A549 (cell line): ENCODE data around the gene TTN.

Source experiments
- CHD2 ChIP-seq: fragments of 150-350 bp; IDR thresholded peaks from 2 replicates; pipeline ENCODE4 v1.6.1; 2014; ENCODE audit warnings: low read length; ENCODE audit not compliant: partially characterized antibody
- JUN ChIP-seq, 2 experiments: fragments of >200 bp; sonication (Bioruptor Twin); formaldehyde crosslinking; IDR thresholded peaks; 2 replicates in 1 of 2; 3 replicates in 1 of 2; pipeline ENCODE4 v1.6.1; 2016 to 2017
- JUNB ChIP-seq: fragments of >200 bp; sonication (Bioruptor Twin); formaldehyde crosslinking; IDR thresholded peaks from 2 replicates; pipeline ENCODE4 v1.6.1; 2016
- KDM1A ChIP-seq: fragments of 200-600 bp; sonication (generic); IDR thresholded peaks from 2 replicates; pipeline ENCODE4 v1.6.1; 2016; ENCODE audit warnings: low read depth, mild to moderate bottlenecking
- POLR2A ChIP-seq: IDR thresholded peaks from 2 replicates; pipeline ENCODE4 v1.6.1; 2012; ENCODE audit warnings: mild to moderate bottlenecking, low read length
- RCOR1 ChIP-seq: fragments of 150-350 bp; IDR thresholded peaks from 2 replicates; pipeline ENCODE4 v1.6.1; 2014; ENCODE audit warnings: antibody characterized with exemption, low read length, low read depth
- SMC3 ChIP-seq: fragments of >200 bp; sonication (Bioruptor Twin); formaldehyde crosslinking; IDR thresholded peaks from 3 replicates; pipeline ENCODE4 v1.6.1; 2018; ENCODE audit warnings: inconsistent platforms
- ZFP36 ChIP-seq: fragments of 450-650 bp; IDR thresholded peaks from 2 replicates; pipeline ENCODE4 v1.6.1; 2014; ENCODE audit warnings: borderline replicate concordance; ENCODE audit not compliant: partially characterized antibody
- TF ChIP-seq, protein P1 (sequence below): fragments of >200 bp; sonication (Bioruptor Twin); formaldehyde crosslinking; IDR thresholded peaks from 3 replicates; pipeline ENCODE4 v1.5.1; 2016
- TF ChIP-seq, protein P2 (sequence below): fragments of >200 bp; sonication (Bioruptor Twin); formaldehyde crosslinking; IDR thresholded peaks from 3 replicates; pipeline ENCODE4 v1.6.1; 2016

DNA sequence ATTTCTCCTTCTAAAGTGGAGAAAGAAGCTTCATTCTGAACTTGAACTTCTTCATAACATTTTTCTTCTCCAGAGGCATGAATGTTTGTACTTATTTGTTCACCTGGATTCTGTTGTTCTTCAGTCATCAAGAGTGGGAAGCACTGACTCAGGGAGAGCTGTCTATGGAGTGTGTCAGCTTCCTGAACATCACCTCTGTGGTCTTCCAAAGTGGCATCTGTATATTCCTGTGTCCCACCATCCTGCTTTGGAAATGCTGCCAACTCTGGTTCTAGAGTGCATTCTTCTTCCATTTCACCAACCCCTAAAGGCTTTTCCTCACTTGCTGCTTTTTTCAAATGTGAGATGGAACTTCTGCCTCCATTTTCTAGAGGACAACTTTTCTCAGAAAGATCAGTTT is 59.5 kb downstream of the TTN start:
- TF ChIP-seq, protein P1, sequence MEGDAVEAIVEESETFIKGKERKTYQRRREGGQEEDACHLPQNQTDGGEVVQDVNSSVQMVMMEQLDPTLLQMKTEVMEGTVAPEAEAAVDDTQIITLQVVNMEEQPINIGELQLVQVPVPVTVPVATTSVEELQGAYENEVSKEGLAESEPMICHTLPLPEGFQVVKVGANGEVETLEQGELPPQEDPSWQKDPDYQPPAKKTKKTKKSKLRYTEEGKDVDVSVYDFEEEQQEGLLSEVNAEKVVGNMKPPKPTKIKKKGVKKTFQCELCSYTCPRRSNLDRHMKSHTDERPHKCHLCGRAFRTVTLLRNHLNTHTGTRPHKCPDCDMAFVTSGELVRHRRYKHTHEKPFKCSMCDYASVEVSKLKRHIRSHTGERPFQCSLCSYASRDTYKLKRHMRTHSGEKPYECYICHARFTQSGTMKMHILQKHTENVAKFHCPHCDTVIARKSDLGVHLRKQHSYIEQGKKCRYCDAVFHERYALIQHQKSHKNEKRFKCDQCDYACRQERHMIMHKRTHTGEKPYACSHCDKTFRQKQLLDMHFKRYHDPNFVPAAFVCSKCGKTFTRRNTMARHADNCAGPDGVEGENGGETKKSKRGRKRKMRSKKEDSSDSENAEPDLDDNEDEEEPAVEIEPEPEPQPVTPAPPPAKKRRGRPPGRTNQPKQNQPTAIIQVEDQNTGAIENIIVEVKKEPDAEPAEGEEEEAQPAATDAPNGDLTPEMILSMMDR, result no peak
- TF ChIP-seq CHD2 (no peak), RCOR1 (no peak), JUN (IDR thresholded peaks at IDR 0.05) (no peak), ZFP36 (no peak), JUNB (no peak), SMC3 (no peak), KDM1A (no peak), POLR2A (no peak)
- TF ChIP-seq, protein P2, sequence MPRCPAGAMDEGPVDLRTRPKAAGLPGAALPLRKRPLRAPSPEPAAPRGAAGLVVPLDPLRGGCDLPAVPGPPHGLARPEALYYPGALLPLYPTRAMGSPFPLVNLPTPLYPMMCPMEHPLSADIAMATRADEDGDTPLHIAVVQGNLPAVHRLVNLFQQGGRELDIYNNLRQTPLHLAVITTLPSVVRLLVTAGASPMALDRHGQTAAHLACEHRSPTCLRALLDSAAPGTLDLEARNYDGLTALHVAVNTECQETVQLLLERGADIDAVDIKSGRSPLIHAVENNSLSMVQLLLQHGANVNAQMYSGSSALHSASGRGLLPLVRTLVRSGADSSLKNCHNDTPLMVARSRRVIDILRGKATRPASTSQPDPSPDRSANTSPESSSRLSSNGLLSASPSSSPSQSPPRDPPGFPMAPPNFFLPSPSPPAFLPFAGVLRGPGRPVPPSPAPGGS, result no peak
